Thyroid gland (tissue), 4 donors: Measurements from ENCODE around the gene EIF4E.

Source experiments
- POLR2A ChIP-seq, 2 donors: fragments of 450-650 bp; IDR thresholded peaks; one replicate each; pipeline ENCODE4 v1.6.1; 2017; ENCODE audit warnings: antibody characterized with exemption in 2 of 2, mild to moderate bottlenecking in 2 of 2, moderate library complexity in 1 of 2
- TF ChIP-seq, protein P1 (sequence below), 6 experiments: fragments of 200-600 bp in 3 of 6; fragments of 450-650 bp in 3 of 6; sonication (generic) in 3 of 6; IDR thresholded peaks; one replicate each; pipeline ENCODE4 v1.5.1; 2016 to 2019; ENCODE audit warnings: antibody characterized with exemption in 6 of 6, mild to moderate bottlenecking in 2 of 6, inconsistent platforms in 1 of 6, moderate library complexity in 1 of 6

DNA sequence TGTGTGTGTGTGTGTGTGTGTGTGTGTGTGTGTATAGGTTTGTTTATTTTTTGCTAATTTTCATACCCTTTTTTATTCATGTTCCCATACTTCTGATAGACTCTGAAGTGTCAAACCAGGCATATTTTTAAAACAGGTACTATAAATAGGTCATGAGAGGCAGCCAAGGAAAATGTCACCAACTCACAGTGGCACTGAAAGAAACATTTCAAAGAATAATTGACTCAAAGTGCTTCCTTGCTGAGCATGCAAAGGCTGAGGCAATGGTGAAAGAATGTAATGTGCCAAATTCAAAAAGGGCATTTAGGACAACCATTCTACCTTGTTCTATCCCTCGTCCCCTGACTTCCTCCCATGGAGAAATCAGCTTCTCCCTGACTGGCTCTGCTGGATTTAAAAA lies 95.5 kb downstream of the EIF4E start:
- TF ChIP-seq, protein P1, sequence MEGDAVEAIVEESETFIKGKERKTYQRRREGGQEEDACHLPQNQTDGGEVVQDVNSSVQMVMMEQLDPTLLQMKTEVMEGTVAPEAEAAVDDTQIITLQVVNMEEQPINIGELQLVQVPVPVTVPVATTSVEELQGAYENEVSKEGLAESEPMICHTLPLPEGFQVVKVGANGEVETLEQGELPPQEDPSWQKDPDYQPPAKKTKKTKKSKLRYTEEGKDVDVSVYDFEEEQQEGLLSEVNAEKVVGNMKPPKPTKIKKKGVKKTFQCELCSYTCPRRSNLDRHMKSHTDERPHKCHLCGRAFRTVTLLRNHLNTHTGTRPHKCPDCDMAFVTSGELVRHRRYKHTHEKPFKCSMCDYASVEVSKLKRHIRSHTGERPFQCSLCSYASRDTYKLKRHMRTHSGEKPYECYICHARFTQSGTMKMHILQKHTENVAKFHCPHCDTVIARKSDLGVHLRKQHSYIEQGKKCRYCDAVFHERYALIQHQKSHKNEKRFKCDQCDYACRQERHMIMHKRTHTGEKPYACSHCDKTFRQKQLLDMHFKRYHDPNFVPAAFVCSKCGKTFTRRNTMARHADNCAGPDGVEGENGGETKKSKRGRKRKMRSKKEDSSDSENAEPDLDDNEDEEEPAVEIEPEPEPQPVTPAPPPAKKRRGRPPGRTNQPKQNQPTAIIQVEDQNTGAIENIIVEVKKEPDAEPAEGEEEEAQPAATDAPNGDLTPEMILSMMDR (IDR thresholded peaks at IDR 0.05) = no peak
- no peak for TF ChIP-seq POLR2A (IDR thresholded peaks at IDR 0.05)
